ENCODE data around the gene ANTXR1. TPM values are rescaled to one million over a fixed set of nuclear protein-coding genes. Genes with fewer than 3 reads are reported as not detected.

The ANTXR1 gene
- total RNA-seq, 1 donor from 2014 or later, result 144 TPM

DNA sequence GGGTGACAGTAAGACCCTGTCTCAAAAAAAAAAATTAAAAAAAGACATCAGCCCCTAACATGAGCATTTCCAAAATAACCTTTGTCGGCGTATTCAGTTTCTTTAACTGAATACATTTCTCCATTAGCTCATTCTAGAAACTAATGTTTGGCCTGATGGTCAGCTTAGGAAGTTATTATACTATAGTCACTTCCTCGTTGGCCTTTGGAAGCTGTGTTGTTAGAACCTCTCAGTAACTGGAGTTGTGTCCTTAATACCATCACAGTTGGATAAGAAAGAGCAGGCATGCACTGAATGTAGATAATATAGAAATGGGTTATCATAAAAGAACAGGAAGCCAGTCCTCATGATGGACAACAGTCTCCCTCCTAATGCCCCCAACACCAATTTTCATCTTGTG lies 112.8 kb downstream of the ANTXR1 start:
- Mint-ChIP-seq H3K27me3 (ENCODE audit: low read depth) (no peaks in the 10 kb centered on the region), H3K4me1 (no peaks in the 10 kb centered on the region), H3K4me3 (no peak overlapping the region), H3K36me3 (peaks cover 44% of the 10 kb centered on the region), H3K27ac (no peak overlapping the region), H3K9me3 (no peaks in the 10 kb centered on the region)
- TF ChIP-seq CTCF (IDR thresholded peaks at IDR 0.05; ENCODE audit: unreplicated experiment), result no peak
- DNase-seq (ENCODE audit: low spot score in 2 of 2, unreplicated experiment in 2 of 2), result no peak

GRCh38 chr2:69126341-69126740 lies 113.4 kb downstream of the ANTXR1 start:
- Mint-ChIP-seq H3K9me3 (no peaks in the 10 kb centered on the region), H3K27ac (no peak overlapping the region), H3K4me3 (no peak overlapping the region), H3K36me3 (peaks cover 48% of the 10 kb centered on the region), H3K27me3 (ENCODE audit: low read depth) (no peaks in the 10 kb centered on the region), H3K4me1 (no peaks in the 10 kb centered on the region)
- no peak for DNase-seq (ENCODE audit: low spot score in 2 of 2, unreplicated experiment in 2 of 2)
- TF ChIP-seq CTCF (IDR thresholded peaks at IDR 0.05; ENCODE audit: unreplicated experiment), result no peak

GRCh38 chr2:69131452-69131851 lies 118.5 kb downstream of the ANTXR1 start:
- Mint-ChIP-seq H3K36me3 (peaks cover 48% of the 10 kb centered on the region), H3K27me3 (ENCODE audit: low read depth) (no peaks in the 10 kb centered on the region), H3K4me3 (no peak overlapping the region), H3K27ac (no peak overlapping the region), H3K9me3 (no peaks in the 10 kb centered on the region), H3K4me1 (no peaks in the 10 kb centered on the region)
- TF ChIP-seq CTCF (IDR thresholded peaks at IDR 0.05; ENCODE audit: unreplicated experiment), result no peak
- no peak for DNase-seq (ENCODE audit: low spot score in 2 of 2, unreplicated experiment in 2 of 2)

DNA sequence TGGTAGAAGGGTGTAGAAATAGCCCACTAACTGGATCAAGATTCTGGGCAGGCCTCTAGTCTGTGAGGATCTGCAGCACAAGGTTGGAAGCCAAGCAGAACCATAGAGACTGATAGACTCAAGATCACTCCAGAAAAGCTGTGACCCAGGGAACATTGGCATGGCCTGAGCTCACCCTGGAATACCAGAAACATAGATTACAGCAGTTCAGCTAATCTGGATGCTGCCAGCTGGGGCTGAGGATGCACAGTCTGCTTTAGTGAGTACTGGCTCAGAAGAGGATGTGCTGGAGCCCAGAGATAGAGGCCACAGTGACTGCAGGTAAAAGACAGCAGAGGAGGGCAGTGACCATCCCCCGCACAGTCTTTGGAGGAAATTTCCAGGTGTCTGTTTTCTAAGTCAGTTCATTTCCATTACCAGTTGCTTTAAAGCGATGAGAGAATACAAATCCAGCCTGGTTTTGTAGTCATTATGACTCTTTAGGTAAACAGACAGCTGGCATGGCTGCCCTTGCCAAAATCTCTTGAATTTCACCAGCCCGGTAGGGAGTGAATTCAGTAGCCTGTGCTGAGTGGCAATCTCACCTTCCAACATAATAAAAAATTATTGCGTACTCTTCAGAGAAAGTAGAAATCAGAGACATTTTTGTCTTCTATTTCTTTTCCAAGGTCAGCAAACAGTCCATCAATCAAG lies 119.2 kb downstream of the ANTXR1 start:
- no peak for TF ChIP-seq CTCF (IDR thresholded peaks at IDR 0.05; ENCODE audit: unreplicated experiment)
- H3K36me3 Mint-ChIP-seq, result peaks cover 44% of the 10 kb centered on the region
- H3K4me3 Mint-ChIP-seq, result no peak overlapping the region
- DNase-seq (ENCODE audit: low spot score in 2 of 2, unreplicated experiment in 2 of 2), result no peak
- no peaks in the 10 kb centered on the region for H3K4me1 Mint-ChIP-seq
- no peak overlapping the region for H3K27ac Mint-ChIP-seq
- no peaks in the 10 kb centered on the region for H3K27me3 Mint-ChIP-seq (ENCODE audit: low read depth)
- no peaks in the 10 kb centered on the region for H3K9me3 Mint-ChIP-seq

- H3K27ac Mint-ChIP-seq, result no peak overlapping the region
Measured at GRCh38 chr2:69132960-69133590, 120.1 kb downstream of the ANTXR1 start.

More at GRCh38 chr2:69132960-69133590, 120.1 kb downstream of the ANTXR1 start:
- TF ChIP-seq CTCF (IDR thresholded peaks at IDR 0.05; ENCODE audit: unreplicated experiment), result no peak
- Mint-ChIP-seq H3K9me3 (no peaks in the 10 kb centered on the region), H3K36me3 (peaks cover 40% of the 10 kb centered on the region), H3K4me1 (peaks cover 1% of the 10 kb centered on the region), H3K27me3 (ENCODE audit: low read depth) (no peaks in the 10 kb centered on the region), H3K4me3 (no peak overlapping the region)
- DNase-seq (ENCODE audit: low spot score in 2 of 2, unreplicated experiment in 2 of 2), result no peak
